ENCODE data around the gene NKAIN2. TPM values are rescaled to one million over a fixed set of nuclear protein-coding genes. Genes with fewer than 3 reads are reported as not detected.

The NKAIN2 gene
- total and polyA plus RNA-seq, 9 of the 15 experiments (the other 6 are each of a cell fraction or from before 2014, with no cell fraction given) = not detected

- Histone ChIP-seq H2AFZ (ENCODE audit: low read depth, low read length) (no peak overlapping the region), H3K36me3 (ENCODE audit: control insufficient read depth, insufficient read depth, low read length) (no peaks in the 10 kb centered on the region), H3K4me2 (ENCODE audit: insufficient read depth, low read length) (no peak overlapping the region), H3K27ac (ENCODE audit: extremely low read depth, low read depth, low read length) (no peak overlapping the region), H3K79me2 (ENCODE audit: control insufficient read depth, insufficient read depth, low read length) (no peaks in the 10 kb centered on the region), H3K27me3 (ENCODE audit: control insufficient read depth in 2 of 2, insufficient read depth in 2 of 2, low read length in 2 of 2) (no peaks in the 10 kb centered on the region), H3K9me3 (replicated peaks; ENCODE audit: control insufficient read depth, insufficient read depth, low read depth, low read length) (no peaks in the 10 kb centered on the region), H3K4me1 (replicated peaks in 1 of 2; ENCODE audit: control insufficient read depth in 2 of 2, insufficient read depth in 2 of 2, low read length in 2 of 2) (no peaks in the 10 kb centered on the region), H3K4me3 (no peak overlapping the region), H4K20me1 (replicated peaks; ENCODE audit: control insufficient read depth, insufficient read depth, low read length) (no peaks in the 10 kb centered on the region), H3K9me1 (ENCODE audit: control insufficient read depth, insufficient read depth, low read length) (no peaks in the 10 kb centered on the region), H3K9ac (ENCODE audit: insufficient read depth in 1 of 2, low read depth in 2 of 2, low read length in 2 of 2) (no peak overlapping the region)
- FAIRE-seq = no peak
- no peak for DNase-seq (ENCODE audit: extremely low read depth in 1 of 4, low spot score in 3 of 4)
- in situ Hi-C loops (cut with MboI) (no loop called here), intact Hi-C loops (cut with micrococcal nuclease) (no loop called here)
- TF ChIP-seq ZNF143 (CRISPR knock-in tag; IDR thresholded peaks at IDR 0.05) (no peak), ZNF316 (IDR thresholded peaks at IDR 0.05) (peak; percentile 45; the same call in 1 of the 2 replicates)
- CTCF ChIA-PET (ENCODE audit: low intra/inter-chr PET ratio) = no interaction called here
- 11% methylated on average over 2 of the region's 2 CpGs for WGBS (ENCODE audit: insufficient coverage, low coverage, missing lambda C conversion rate)
- ATAC-seq = no peak
- POLR2A ChIA-PET = no interaction called here
- BruUV-seq (replicated peaks) = no TSS peak
Observed at GRCh38 chr6:123908797-123909196, 105.1 kb downstream of the NKAIN2 start.

DNA sequence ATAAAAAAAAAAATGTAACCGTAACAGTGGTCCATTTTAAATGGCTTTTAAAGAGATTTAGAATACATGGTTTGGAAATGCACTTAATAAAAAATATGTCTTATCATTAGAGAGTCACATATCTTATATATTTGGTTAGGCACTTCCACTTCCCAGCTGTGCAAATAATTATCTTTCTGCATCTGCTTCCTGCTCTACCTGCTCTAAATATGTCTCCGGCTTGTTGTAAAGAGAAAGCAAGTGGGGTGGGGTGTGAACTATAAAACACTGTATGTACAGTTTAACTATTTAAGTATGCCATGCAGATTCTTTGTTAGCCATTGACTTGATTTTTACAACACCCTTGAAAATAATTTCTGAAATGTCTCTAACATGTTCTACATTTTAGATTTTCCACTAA lies 106.3 kb downstream of the NKAIN2 start:
- no peaks in the 10 kb centered on the region for H3K9me3 ChIP-seq (replicated peaks; ENCODE audit: control insufficient read depth, insufficient read depth, low read depth, low read length)
- H3K27me3 ChIP-seq (ENCODE audit: control insufficient read depth in 2 of 2, insufficient read depth in 2 of 2, low read length in 2 of 2) = no peaks in the 10 kb centered on the region
- H3K4me3 ChIP-seq = no peak overlapping the region
- no peak overlapping the region for H2AFZ ChIP-seq (ENCODE audit: low read depth, low read length)
- H3K9me1 ChIP-seq (ENCODE audit: control insufficient read depth, insufficient read depth, low read length) = no peaks in the 10 kb centered on the region
- no peak for DNase-seq (ENCODE audit: extremely low read depth in 1 of 4, low spot score in 3 of 4)
- no peak for ATAC-seq
- no peak overlapping the region for H3K4me2 ChIP-seq (ENCODE audit: insufficient read depth, low read length)
- BruUV-seq (replicated peaks) = no TSS peak
- H3K9ac ChIP-seq (ENCODE audit: insufficient read depth in 1 of 2, low read depth in 2 of 2, low read length in 2 of 2) = no peak overlapping the region
- in situ Hi-C loops (cut with MboI) = no loop called here
- no peaks in the 10 kb centered on the region for H4K20me1 ChIP-seq (replicated peaks; ENCODE audit: control insufficient read depth, insufficient read depth, low read length)
- ChIA-PET POLR2A (no interaction called here), CTCF (ENCODE audit: low intra/inter-chr PET ratio) (no interaction called here)
- no peaks in the 10 kb centered on the region for H3K4me1 ChIP-seq (replicated peaks in 1 of 2; ENCODE audit: control insufficient read depth in 2 of 2, insufficient read depth in 2 of 2, low read length in 2 of 2)
- H3K36me3 ChIP-seq (ENCODE audit: control insufficient read depth, insufficient read depth, low read length) = no peaks in the 10 kb centered on the region
- no peak overlapping the region for H3K27ac ChIP-seq (ENCODE audit: extremely low read depth, low read depth, low read length)
- H3K79me2 ChIP-seq (ENCODE audit: control insufficient read depth, insufficient read depth, low read length) = no peaks in the 10 kb centered on the region
- no peak for FAIRE-seq
- intact Hi-C loops (cut with micrococcal nuclease) = no loop called here
- 0% methylated on average over 2 of the region's 2 CpGs for WGBS (ENCODE audit: insufficient coverage, low coverage, missing lambda C conversion rate)
- TF ChIP-seq, protein P1, sequence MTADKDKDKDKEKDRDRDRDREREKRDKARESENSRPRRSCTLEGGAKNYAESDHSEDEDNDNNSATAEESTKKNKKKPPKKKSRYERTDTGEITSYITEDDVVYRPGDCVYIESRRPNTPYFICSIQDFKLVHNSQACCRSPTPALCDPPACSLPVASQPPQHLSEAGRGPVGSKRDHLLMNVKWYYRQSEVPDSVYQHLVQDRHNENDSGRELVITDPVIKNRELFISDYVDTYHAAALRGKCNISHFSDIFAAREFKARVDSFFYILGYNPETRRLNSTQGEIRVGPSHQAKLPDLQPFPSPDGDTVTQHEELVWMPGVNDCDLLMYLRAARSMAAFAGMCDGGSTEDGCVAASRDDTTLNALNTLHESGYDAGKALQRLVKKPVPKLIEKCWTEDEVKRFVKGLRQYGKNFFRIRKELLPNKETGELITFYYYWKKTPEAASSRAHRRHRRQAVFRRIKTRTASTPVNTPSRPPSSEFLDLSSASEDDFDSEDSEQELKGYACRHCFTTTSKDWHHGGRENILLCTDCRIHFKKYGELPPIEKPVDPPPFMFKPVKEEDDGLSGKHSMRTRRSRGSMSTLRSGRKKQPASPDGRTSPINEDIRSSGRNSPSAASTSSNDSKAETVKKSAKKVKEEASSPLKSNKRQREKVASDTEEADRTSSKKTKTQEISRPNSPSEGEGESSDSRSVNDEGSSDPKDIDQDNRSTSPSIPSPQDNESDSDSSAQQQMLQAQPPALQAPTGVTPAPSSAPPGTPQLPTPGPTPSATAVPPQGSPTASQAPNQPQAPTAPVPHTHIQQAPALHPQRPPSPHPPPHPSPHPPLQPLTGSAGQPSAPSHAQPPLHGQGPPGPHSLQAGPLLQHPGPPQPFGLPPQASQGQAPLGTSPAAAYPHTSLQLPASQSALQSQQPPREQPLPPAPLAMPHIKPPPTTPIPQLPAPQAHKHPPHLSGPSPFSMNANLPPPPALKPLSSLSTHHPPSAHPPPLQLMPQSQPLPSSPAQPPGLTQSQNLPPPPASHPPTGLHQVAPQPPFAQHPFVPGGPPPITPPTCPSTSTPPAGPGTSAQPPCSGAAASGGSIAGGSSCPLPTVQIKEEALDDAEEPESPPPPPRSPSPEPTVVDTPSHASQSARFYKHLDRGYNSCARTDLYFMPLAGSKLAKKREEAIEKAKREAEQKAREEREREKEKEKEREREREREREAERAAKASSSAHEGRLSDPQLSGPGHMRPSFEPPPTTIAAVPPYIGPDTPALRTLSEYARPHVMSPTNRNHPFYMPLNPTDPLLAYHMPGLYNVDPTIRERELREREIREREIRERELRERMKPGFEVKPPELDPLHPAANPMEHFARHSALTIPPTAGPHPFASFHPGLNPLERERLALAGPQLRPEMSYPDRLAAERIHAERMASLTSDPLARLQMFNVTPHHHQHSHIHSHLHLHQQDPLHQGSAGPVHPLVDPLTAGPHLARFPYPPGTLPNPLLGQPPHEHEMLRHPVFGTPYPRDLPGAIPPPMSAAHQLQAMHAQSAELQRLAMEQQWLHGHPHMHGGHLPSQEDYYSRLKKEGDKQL (CRISPR knock-in tag; IDR thresholded peaks at IDR 0.05; ENCODE audit: borderline replicate concordance) = no peak
- TF ChIP-seq, protein P2, sequence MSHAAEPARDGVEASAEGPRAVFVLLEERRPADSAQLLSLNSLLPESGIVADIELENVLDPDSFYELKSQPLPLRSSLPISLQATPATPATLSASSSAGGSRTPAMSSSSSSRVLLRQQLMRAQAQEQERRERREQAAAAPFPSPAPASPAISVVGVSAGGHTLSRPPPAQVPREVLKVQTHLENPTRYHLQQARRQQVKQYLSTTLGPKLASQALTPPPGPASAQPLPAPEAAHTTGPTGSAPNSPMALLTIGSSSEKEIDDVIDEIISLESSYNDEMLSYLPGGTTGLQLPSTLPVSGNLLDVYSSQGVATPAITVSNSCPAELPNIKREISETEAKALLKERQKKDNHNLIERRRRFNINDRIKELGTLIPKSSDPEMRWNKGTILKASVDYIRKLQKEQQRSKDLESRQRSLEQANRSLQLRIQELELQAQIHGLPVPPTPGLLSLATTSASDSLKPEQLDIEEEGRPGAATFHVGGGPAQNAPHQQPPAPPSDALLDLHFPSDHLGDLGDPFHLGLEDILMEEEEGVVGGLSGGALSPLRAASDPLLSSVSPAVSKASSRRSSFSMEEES (CRISPR knock-in tag; IDR thresholded peaks at IDR 0.05) = no peak
- TF ChIP-seq POLR2A (conservative IDR thresholded peaks at IDR 0.05) (no peak), CCAR2 (IDR thresholded peaks at IDR 0.05; ENCODE audit: low read depth, low read length) (no peak), SNRNP70 (optimal IDR thresholded peaks at IDR 0.05; ENCODE audit: low read depth, low read length) (no peak), ZNF445 (CRISPR knock-in tag; IDR thresholded peaks at IDR 0.05; ENCODE audit: low read depth) (no peak), NFXL1 (CRISPR knock-in tag; IDR thresholded peaks at IDR 0.05) (no peak)
